ENCODE results near the gene NKD1. TPM values are rescaled to one million over a fixed set of nuclear protein-coding genes. Genes with fewer than 3 reads are reported as not detected.

Gene NKD1
- polyA plus RNA-seq, 1 donor = 5.3 TPM

GRCh38 chr16:50631249-50631984, 83.2 kb downstream of the NKD1 start:
- DNase-seq = no peak
- Histone ChIP-seq H3K27ac (ENCODE audit: low read length) (no peak overlapping the region), H3K9me3 (ENCODE audit: control insufficient read depth, low read depth, low read length) (peaks cover 3% of the 10 kb centered on the region), H3K27me3 (ENCODE audit: control insufficient read depth, insufficient read depth, low read length) (no peaks in the 10 kb centered on the region), H3K4me3 (ENCODE audit: low read length) (no peak overlapping the region), H3K36me3 (ENCODE audit: control insufficient read depth, insufficient read depth, low read length) (peaks cover 9% of the 10 kb centered on the region), H3K4me1 (ENCODE audit: control insufficient read depth, insufficient read depth, low read length) (no peaks in the 10 kb centered on the region)
- WGBS (ENCODE audit: insufficient coverage, low lambda C conversion rate) = 40% methylated on average over 1 of the region's 8 CpGs

GRCh38 chr16:50631985-50632576, 83.9 kb downstream of the NKD1 start:
- 100% methylated on average over 7 of the region's 22 CpGs for WGBS (ENCODE audit: insufficient coverage, low lambda C conversion rate)
- Histone ChIP-seq H3K4me1 (ENCODE audit: control insufficient read depth, insufficient read depth, low read length) (no peaks in the 10 kb centered on the region), H3K36me3 (ENCODE audit: control insufficient read depth, insufficient read depth, low read length) (peaks cover 9% of the 10 kb centered on the region), H3K4me3 (ENCODE audit: low read length) (no peak overlapping the region), H3K27me3 (ENCODE audit: control insufficient read depth, insufficient read depth, low read length) (no peaks in the 10 kb centered on the region), H3K27ac (ENCODE audit: low read length) (no peak overlapping the region), H3K9me3 (ENCODE audit: control insufficient read depth, low read depth, low read length) (peaks cover 3% of the 10 kb centered on the region)
- no peak for DNase-seq

GRCh38 chr16:50632927-50633800, 85.0 kb downstream of the NKD1 start:
- Histone ChIP-seq H3K36me3 (ENCODE audit: control insufficient read depth, insufficient read depth, low read length) (peaks cover 9% of the 10 kb centered on the region), H3K4me3 (ENCODE audit: low read length) (no peak overlapping the region), H3K9me3 (ENCODE audit: control insufficient read depth, low read depth, low read length) (peaks cover 2% of the 10 kb centered on the region), H3K27ac (ENCODE audit: low read length) (no peak overlapping the region), H3K27me3 (ENCODE audit: control insufficient read depth, insufficient read depth, low read length) (no peaks in the 10 kb centered on the region), H3K4me1 (ENCODE audit: control insufficient read depth, insufficient read depth, low read length) (no peaks in the 10 kb centered on the region)
- no peak for DNase-seq
- WGBS (ENCODE audit: insufficient coverage, low lambda C conversion rate) = no CpG with 5 or more reads among the region's 30 CpGs

GRCh38 chr16:50634090-50634489, 85.9 kb downstream of the NKD1 start:
- no peaks in the 10 kb centered on the region for H3K9me3 ChIP-seq (ENCODE audit: control insufficient read depth, low read depth, low read length)
- DNase-seq = no peak
- 100% methylated on average over 3 of the region's 7 CpGs for WGBS (ENCODE audit: insufficient coverage, low lambda C conversion rate)
- H3K36me3 ChIP-seq (ENCODE audit: control insufficient read depth, insufficient read depth, low read length) = peaks cover 9% of the 10 kb centered on the region
- H3K4me1 ChIP-seq (ENCODE audit: control insufficient read depth, insufficient read depth, low read length) = no peaks in the 10 kb centered on the region
- no peak overlapping the region for H3K27ac ChIP-seq (ENCODE audit: low read length)
- no peaks in the 10 kb centered on the region for H3K27me3 ChIP-seq (ENCODE audit: control insufficient read depth, insufficient read depth, low read length)
- no peak overlapping the region for H3K4me3 ChIP-seq (ENCODE audit: low read length)

GRCh38 chr16:50634947-50635346, 86.8 kb downstream of the NKD1 start:
- no peak overlapping the region for H3K27ac ChIP-seq (ENCODE audit: low read length)
- no peaks in the 10 kb centered on the region for H3K9me3 ChIP-seq (ENCODE audit: control insufficient read depth, low read depth, low read length)
- H3K27me3 ChIP-seq (ENCODE audit: control insufficient read depth, insufficient read depth, low read length) = no peaks in the 10 kb centered on the region
- no peak for DNase-seq
- no peaks in the 10 kb centered on the region for H3K4me1 ChIP-seq (ENCODE audit: control insufficient read depth, insufficient read depth, low read length)
- no CpG with 5 or more reads among the region's 1 CpG for WGBS (ENCODE audit: insufficient coverage, low lambda C conversion rate)
- peaks cover 9% of the 10 kb centered on the region for H3K36me3 ChIP-seq (ENCODE audit: control insufficient read depth, insufficient read depth, low read length)
- H3K4me3 ChIP-seq (ENCODE audit: low read length) = no peak overlapping the region

- H3K27me3 ChIP-seq (ENCODE audit: control insufficient read depth, insufficient read depth, low read length) = no peaks in the 10 kb centered on the region
- H3K9me3 ChIP-seq (ENCODE audit: control insufficient read depth, low read depth, low read length) = no peaks in the 10 kb centered on the region
- peaks cover 8% of the 10 kb centered on the region for H3K36me3 ChIP-seq (ENCODE audit: control insufficient read depth, insufficient read depth, low read length)
- H3K4me3 ChIP-seq (ENCODE audit: low read length) = no peak overlapping the region
- WGBS (ENCODE audit: insufficient coverage, low lambda C conversion rate) = 67% methylated on average over 1 of the region's 17 CpGs
- H3K27ac ChIP-seq (ENCODE audit: low read length) = no peak overlapping the region
- DNase-seq = no peak
- no peaks in the 10 kb centered on the region for H3K4me1 ChIP-seq (ENCODE audit: control insufficient read depth, insufficient read depth, low read length)
Observed at GRCh38 chr16:50635505-50636392, 87.6 kb downstream of the NKD1 start.

GRCh38 chr16:50636753-50637374, 88.7 kb downstream of the NKD1 start:
- no CpG with 5 or more reads among the region's 10 CpGs for WGBS (ENCODE audit: insufficient coverage, low lambda C conversion rate)

GRCh38 chr16:50637716-50638602, 89.8 kb downstream of the NKD1 start:
- H3K9me3 ChIP-seq (ENCODE audit: control insufficient read depth, low read depth, low read length) = no peaks in the 10 kb centered on the region
- no CpG with 5 or more reads among the region's 13 CpGs for WGBS (ENCODE audit: insufficient coverage, low lambda C conversion rate)
- DNase-seq = no peak
- peaks cover 3% of the 10 kb centered on the region for H3K36me3 ChIP-seq (ENCODE audit: control insufficient read depth, insufficient read depth, low read length)
- no peak overlapping the region for H3K27ac ChIP-seq (ENCODE audit: low read length)
- H3K27me3 ChIP-seq (ENCODE audit: control insufficient read depth, insufficient read depth, low read length) = no peaks in the 10 kb centered on the region
- H3K4me3 ChIP-seq (ENCODE audit: low read length) = no peak overlapping the region
- no peaks in the 10 kb centered on the region for H3K4me1 ChIP-seq (ENCODE audit: control insufficient read depth, insufficient read depth, low read length)

More at GRCh38 chr16:50636753-50637374, 88.7 kb downstream of the NKD1 start:
- Histone ChIP-seq H3K27ac (ENCODE audit: low read length) (no peak overlapping the region), H3K4me1 (ENCODE audit: control insufficient read depth, insufficient read depth, low read length) (no peaks in the 10 kb centered on the region), H3K27me3 (ENCODE audit: control insufficient read depth, insufficient read depth, low read length) (no peaks in the 10 kb centered on the region), H3K4me3 (ENCODE audit: low read length) (no peak overlapping the region), H3K36me3 (ENCODE audit: control insufficient read depth, insufficient read depth, low read length) (peaks cover 6% of the 10 kb centered on the region), H3K9me3 (ENCODE audit: control insufficient read depth, low read depth, low read length) (no peaks in the 10 kb centered on the region)
- no peak for DNase-seq
